Measurements from ENCODE around the gene CSE1L. TPM values are rescaled to one million over a fixed set of nuclear protein-coding genes. Genes with fewer than 3 reads are reported as not detected.

The CSE1L gene
- total and polyA plus RNA-seq, 2 donors from 2014 or later: 32.4 to 39.6 TPM

- H3K27me3 ChIP-seq (ENCODE audit: control insufficient read depth, insufficient read depth, low read length): no peaks in the 10 kb centered on the region
- H3K27ac ChIP-seq (ENCODE audit: low read depth in 2 of 2, low read length in 2 of 2): no peak overlapping the region
- FAIRE-seq (no peak), DNase-seq (no peak)
- H3K4me1 ChIP-seq (ENCODE audit: control insufficient read depth in 2 of 3, insufficient read depth in 2 of 3, low read depth in 1 of 3, low read length in 3 of 3): no peaks in the 10 kb centered on the region
- no peaks in the 10 kb centered on the region for H3K9me3 ChIP-seq (ENCODE audit: control insufficient read depth in 2 of 3, insufficient read depth in 1 of 3, low read length in 3 of 3)
- peaks cover 3 to 22% (median 22%) of the 10 kb centered on the region in 3 donors for H3K36me3 ChIP-seq (ENCODE audit: control insufficient read depth in 2 of 3, insufficient read depth in 3 of 3, low read length in 3 of 3)
- H3K4me3 ChIP-seq (ENCODE audit: low read length in 3 of 3): no peak overlapping the region
- intact Hi-C loops (cut with DNase I): no loop called here
- no peak overlapping the region for H3K9ac ChIP-seq (ENCODE audit: low read length in 3 of 3)
- TF ChIP-seq, protein P1, sequence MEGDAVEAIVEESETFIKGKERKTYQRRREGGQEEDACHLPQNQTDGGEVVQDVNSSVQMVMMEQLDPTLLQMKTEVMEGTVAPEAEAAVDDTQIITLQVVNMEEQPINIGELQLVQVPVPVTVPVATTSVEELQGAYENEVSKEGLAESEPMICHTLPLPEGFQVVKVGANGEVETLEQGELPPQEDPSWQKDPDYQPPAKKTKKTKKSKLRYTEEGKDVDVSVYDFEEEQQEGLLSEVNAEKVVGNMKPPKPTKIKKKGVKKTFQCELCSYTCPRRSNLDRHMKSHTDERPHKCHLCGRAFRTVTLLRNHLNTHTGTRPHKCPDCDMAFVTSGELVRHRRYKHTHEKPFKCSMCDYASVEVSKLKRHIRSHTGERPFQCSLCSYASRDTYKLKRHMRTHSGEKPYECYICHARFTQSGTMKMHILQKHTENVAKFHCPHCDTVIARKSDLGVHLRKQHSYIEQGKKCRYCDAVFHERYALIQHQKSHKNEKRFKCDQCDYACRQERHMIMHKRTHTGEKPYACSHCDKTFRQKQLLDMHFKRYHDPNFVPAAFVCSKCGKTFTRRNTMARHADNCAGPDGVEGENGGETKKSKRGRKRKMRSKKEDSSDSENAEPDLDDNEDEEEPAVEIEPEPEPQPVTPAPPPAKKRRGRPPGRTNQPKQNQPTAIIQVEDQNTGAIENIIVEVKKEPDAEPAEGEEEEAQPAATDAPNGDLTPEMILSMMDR (IDR thresholded peaks at IDR 0.05; ENCODE audit: borderline replicate concordance, extremely low read depth, insufficient read depth): no peak
These were observed 44.4 kb upstream of the CSE1L start for GRCh38 chr20:49001741-49002140.

DNA sequence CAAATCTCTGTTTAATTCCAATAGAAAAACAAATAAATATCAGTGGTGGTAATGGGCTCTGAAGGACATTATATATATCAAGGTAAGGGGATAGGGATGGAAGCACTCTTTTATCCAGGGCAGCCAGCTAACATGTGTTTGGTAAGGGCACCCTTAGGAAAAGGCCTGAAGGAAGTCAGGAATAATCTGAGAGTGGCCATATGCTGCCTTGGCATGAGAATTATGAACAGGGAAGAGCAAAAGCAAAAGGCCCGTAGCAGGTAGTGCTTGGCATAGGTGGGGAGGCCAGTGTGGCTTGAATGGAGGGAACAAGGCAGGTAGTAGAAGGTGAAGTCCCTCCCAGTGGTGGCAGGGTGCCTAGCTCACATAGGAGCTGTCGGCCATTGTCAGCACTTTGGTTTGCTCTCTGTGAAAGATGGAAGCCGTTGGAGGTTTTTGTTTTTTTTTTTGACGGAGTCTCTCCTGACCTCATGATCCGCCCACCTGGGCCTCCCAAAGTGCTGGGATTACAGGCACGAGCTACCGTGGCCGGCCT lies 39.6 kb upstream of the CSE1L start:
- H3K27me3 ChIP-seq (ENCODE audit: control insufficient read depth, insufficient read depth, low read length): no peaks in the 10 kb centered on the region
- DNase-seq (no peak), FAIRE-seq (no peak)
- intact Hi-C loops (cut with DNase I): no loop called here
- TF ChIP-seq, protein P1 (IDR thresholded peaks at IDR 0.05; ENCODE audit: borderline replicate concordance, extremely low read depth, insufficient read depth): no peak
- peaks cover 7 to 18% (median 18%) of the 10 kb centered on the region in 3 donors for H3K36me3 ChIP-seq (ENCODE audit: control insufficient read depth in 2 of 3, insufficient read depth in 3 of 3, low read length in 3 of 3)
- peaks cover 0 to 14% (median 9%) of the 10 kb centered on the region in 3 donors for H3K4me1 ChIP-seq (ENCODE audit: control insufficient read depth in 2 of 3, insufficient read depth in 2 of 3, low read depth in 1 of 3, low read length in 3 of 3)
- no peak overlapping the region for H3K27ac ChIP-seq (ENCODE audit: low read depth in 2 of 2, low read length in 2 of 2)
- no peaks in the 10 kb centered on the region for H3K9me3 ChIP-seq (ENCODE audit: control insufficient read depth in 2 of 3, insufficient read depth in 1 of 3, low read length in 3 of 3)
- no peak overlapping the region for H3K4me3 ChIP-seq (ENCODE audit: low read length in 3 of 3)
- H3K9ac ChIP-seq (ENCODE audit: low read length in 3 of 3): no peak overlapping the region

DNA sequence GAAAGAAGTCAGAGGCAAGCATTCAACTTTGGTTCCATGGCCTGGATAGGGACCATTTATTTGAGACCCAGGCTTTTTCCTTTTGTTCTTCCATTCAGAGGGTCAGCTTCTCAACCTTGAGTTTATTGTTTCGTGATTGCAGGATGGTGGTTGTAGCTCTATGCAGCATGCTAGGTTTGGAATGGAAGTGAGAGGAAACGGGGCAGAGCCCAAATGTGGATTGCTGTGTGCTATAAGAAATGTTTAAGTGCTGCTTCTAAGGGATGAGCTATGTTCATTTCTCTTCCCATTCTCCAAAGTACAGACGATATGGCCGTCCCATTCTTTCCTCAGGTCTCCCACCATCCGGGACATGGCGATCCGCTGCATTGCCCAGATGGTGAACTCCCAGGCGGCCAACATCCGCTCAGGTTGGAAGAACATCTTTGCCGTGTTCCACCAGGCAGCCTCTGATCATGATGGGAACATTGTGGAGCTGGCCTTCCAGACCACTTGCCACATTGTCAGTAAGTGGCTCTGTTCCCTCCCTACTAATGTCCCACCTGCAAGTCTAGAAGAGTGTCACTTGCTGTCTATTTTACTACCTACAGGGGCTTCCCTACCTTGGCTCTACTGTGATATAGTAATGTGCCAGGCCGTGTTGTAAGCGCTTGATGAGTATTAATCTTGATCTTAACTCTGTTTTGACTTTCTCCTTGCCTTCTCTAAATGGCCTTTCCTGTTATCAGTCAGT lies 36.0 kb upstream of the CSE1L start:
- intact Hi-C loops (cut with DNase I): no loop called here
- DNase-seq: no peak
- FAIRE-seq: no peak
- H3K9me3 ChIP-seq (ENCODE audit: control insufficient read depth in 2 of 3, insufficient read depth in 1 of 3, low read length in 3 of 3): no peaks in the 10 kb centered on the region
- TF ChIP-seq, protein P1 (IDR thresholded peaks at IDR 0.05; ENCODE audit: borderline replicate concordance, extremely low read depth, insufficient read depth): no peak
- H3K4me3 ChIP-seq (ENCODE audit: low read length in 3 of 3): no peak overlapping the region
- H3K27ac ChIP-seq (ENCODE audit: low read depth in 2 of 2, low read length in 2 of 2): peak overlapping the region; percentile 5 to 81
- H3K9ac ChIP-seq (ENCODE audit: low read length in 3 of 3): peak overlapping the region in 1 of 3 donors; percentile 52
- peaks cover 0 to 21% (median 10%) of the 10 kb centered on the region in 3 donors for H3K4me1 ChIP-seq (ENCODE audit: control insufficient read depth in 2 of 3, insufficient read depth in 2 of 3, low read depth in 1 of 3, low read length in 3 of 3)
- peaks cover 12 to 37% (median 33%) of the 10 kb centered on the region in 3 donors for H3K36me3 ChIP-seq (ENCODE audit: control insufficient read depth in 2 of 3, insufficient read depth in 3 of 3, low read length in 3 of 3)
- H3K27me3 ChIP-seq (ENCODE audit: control insufficient read depth, insufficient read depth, low read length): no peaks in the 10 kb centered on the region

All from kidney (tissue), 14 donors.